ENCODE results near the gene ROR2. TPM values are rescaled to one million over a fixed set of nuclear protein-coding genes. Genes with fewer than 3 reads are reported as not detected.

ROR2 gene
- total and polyA plus RNA-seq, 2 donors (not counting 3 experiments of a cell fraction or from before 2014, with no cell fraction given): not detected

DNA sequence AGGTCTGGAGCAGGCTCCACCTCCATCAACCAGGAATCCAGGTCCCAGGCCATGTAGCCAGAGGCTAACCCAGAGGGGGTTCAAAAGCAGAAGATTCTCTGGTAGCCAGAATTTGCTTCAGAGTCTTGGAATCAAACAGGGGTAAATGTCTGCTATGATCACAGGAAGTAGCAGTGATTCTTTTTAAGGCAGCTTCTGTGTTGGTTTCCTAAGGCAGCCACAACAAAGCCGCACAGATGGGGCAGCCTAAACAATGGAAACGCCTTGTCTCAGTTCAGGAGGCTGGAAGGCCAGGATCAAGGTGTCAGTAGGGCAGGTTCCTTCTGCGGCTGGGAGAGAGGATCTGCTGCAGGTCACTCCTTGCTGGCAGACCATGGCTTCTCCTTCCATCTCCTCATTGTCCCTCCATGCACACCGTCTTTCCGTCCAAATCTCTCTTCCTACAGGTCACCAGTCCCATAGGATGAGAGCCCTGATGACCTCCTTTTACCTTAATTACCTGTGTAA is 167.3 kb downstream of the ROR2 start:
- CTCF ChIA-PET: interaction anchor here (0.6 kb wide), 1 partner anchor 904 kb away, joined by 3 read pairs; no protein-coding TSS in a partner anchor
- Histone ChIP-seq H3K9ac (replicated peaks; ENCODE audit: extremely low read depth, insufficient read depth, low read length) (no peak overlapping the region), H2AFZ (ENCODE audit: low read depth, low read length) (no peak overlapping the region), H3K4me2 (ENCODE audit: insufficient read depth, low read length) (no peak overlapping the region), H3K79me2 (ENCODE audit: control insufficient read depth, insufficient read depth, low read length) (no peaks in the 10 kb centered on the region), H4K20me1 (replicated peaks; ENCODE audit: control insufficient read depth, extremely low read depth, insufficient read depth, low read length) (no peaks in the 10 kb centered on the region), H3K4me3 (replicated peaks in 1 of 3; ENCODE audit: insufficient read depth in 1 of 3, low read depth in 1 of 3, low read length in 3 of 3) (no peak overlapping the region), H3K36me3 (ENCODE audit: control insufficient read depth in 2 of 2, extremely low read depth in 1 of 2, insufficient read depth in 2 of 2, low read length in 2 of 2) (no peaks in the 10 kb centered on the region), H3K9me3 (replicated peaks; ENCODE audit: control insufficient read depth, insufficient read depth, low read length) (no peaks in the 10 kb centered on the region), H3K27ac (ENCODE audit: insufficient read depth, low read depth, low read length) (no peak overlapping the region), H3K9me1 (replicated peaks; ENCODE audit: control insufficient read depth, extremely low read depth, insufficient read depth, low read length) (no peaks in the 10 kb centered on the region), H3K27me3 (ENCODE audit: control insufficient read depth in 2 of 2, insufficient read depth in 2 of 2, low read length in 2 of 2) (no peaks in the 10 kb centered on the region), H3K4me1 (ENCODE audit: control insufficient read depth, extremely low read depth, insufficient read depth, low read length) (no peaks in the 10 kb centered on the region)
- intact Hi-C loops (cut with micrococcal nuclease): no loop called here
- TF ChIP-seq GATA2 (IDR thresholded peaks at IDR 0.05; ENCODE audit: insufficient read depth, insufficient read length, low read depth, low read length): no peak
- no peak for TF ChIP-seq CTCF (IDR thresholded peaks at IDR 0.05; ENCODE audit: extremely low read depth in 1 of 2, insufficient read depth in 1 of 2, low read depth in 1 of 2, low read length in 2 of 2)
- TF ChIP-seq JUN (IDR thresholded peaks at IDR 0.05; ENCODE audit: borderline replicate concordance, insufficient read depth, insufficient read length, low read depth): no peak
- no peak for TF ChIP-seq EZH2 (IDR thresholded peaks at IDR 0.05; ENCODE audit: borderline replicate concordance, low read depth, low read length, severe bottlenecking)
- TF ChIP-seq FOS (IDR thresholded peaks at IDR 0.05; ENCODE audit: borderline replicate concordance, insufficient read depth, low read length): no peak
- TF ChIP-seq MYC (IDR thresholded peaks at IDR 0.05; ENCODE audit: low read depth, low read length): no peak
- TF ChIP-seq, protein P1, sequence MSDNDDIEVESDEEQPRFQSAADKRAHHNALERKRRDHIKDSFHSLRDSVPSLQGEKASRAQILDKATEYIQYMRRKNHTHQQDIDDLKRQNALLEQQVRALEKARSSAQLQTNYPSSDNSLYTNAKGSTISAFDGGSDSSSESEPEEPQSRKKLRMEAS (IDR thresholded peaks at IDR 0.05; ENCODE audit: insufficient read depth, insufficient read length): no peak
- TF ChIP-seq POLR2A (IDR thresholded peaks at IDR 0.05; ENCODE audit: low read depth, low read length): no peak
- no peak for TF ChIP-seq POLR2AphosphoS5 (IDR thresholded peaks at IDR 0.05; ENCODE audit: insufficient read depth, low read depth, low read length)
- FAIRE-seq (no peak), DNase-seq (ENCODE audit: low read depth, low spot score) (no peak)
- dilution Hi-C loops (cut with MboI; ENCODE audit: extremely low pct_ligation_motif_present, low sequenced_read_pairs): no loop called here
- no TSS peak for BruUV-seq (replicated peaks)
- POLR2A ChIA-PET: no interaction called here

All from endothelial cell of umbilical vein (primary cell).